SIG-M5 treated with dmso at 0.1 percent for 504 hours (cell line): ENCODE results near the gene PSMB7.
A peak's percentile ranks its signal among the peaks of the same experiment; 100 is the strongest.

Experiments used
- DNase-seq: peaks from one replicate; lab custom pipeline; 2025; ENCODE audit not compliant: unreplicated experiment; lab: John Stamatoyannopoulos, UW

The PSMB7 gene

GRCh38 chr9:124384846-124385245 is 30.4 kb downstream of the PSMB7 start:
- no peak for DNase-seq

GRCh38 chr9:124384210-124384609 is 31.0 kb downstream of the PSMB7 start:
- DNase-seq = peak; percentile 33

- DNase-seq = peak; percentile 96
Measured at GRCh38 chr9:124381170-124381945, 33.9 kb downstream of the PSMB7 start.

GRCh38 chr9:124377551-124378406 is 37.5 kb downstream of the PSMB7 start:
- no peak for DNase-seq

GRCh38 chr9:124376329-124376728 is 38.9 kb downstream of the PSMB7 start:
- no peak for DNase-seq

- DNase-seq = no peak
Measured at GRCh38 chr9:124375726-124376125, 39.5 kb downstream of the PSMB7 start.

- no peak for DNase-seq
Measured at GRCh38 chr9:124373851-124374250, 41.4 kb downstream of the PSMB7 start.

- DNase-seq = no peak
Measured at GRCh38 chr9:124373386-124373785, 41.9 kb downstream of the PSMB7 start.

GRCh38 chr9:124372038-124372437 is 43.2 kb downstream of the PSMB7 start:
- no peak for DNase-seq

- peak; percentile 73 for DNase-seq
Measured at GRCh38 chr9:124370896-124371582, 44.2 kb downstream of the PSMB7 start.

- no peak for DNase-seq
Measured at GRCh38 chr9:124369231-124369797, 45.9 kb downstream of the PSMB7 start.

- no peak for DNase-seq
Measured at GRCh38 chr9:124368692-124369091, 46.5 kb downstream of the PSMB7 start.

- no peak for DNase-seq
Measured at GRCh38 chr9:124366476-124367220, 48.6 kb downstream of the PSMB7 start.

- DNase-seq = no peak
Measured at GRCh38 chr9:124365036-124365435, 50.2 kb downstream of the PSMB7 start.

GRCh38 chr9:124364141-124364540 is 51.1 kb downstream of the PSMB7 start:
- DNase-seq = no peak

GRCh38 chr9:124363326-124364096 is 51.7 kb downstream of the PSMB7 start:
- DNase-seq = no peak

- no peak for DNase-seq
Measured at GRCh38 chr9:124361128-124361527, 54.1 kb downstream of the PSMB7 start.

GRCh38 chr9:124359855-124360678 is 55.2 kb downstream of the PSMB7 start:
- no peak for DNase-seq

GRCh38 chr9:124359426-124359825 is 55.8 kb downstream of the PSMB7 start:
- no peak for DNase-seq
